IMR-90 (cell line): Measurements from ENCODE around the gene MYO1D.

ENCODE experiments used
- CEBPB ChIP-seq: IDR thresholded peaks from 2 replicates; pipeline ENCODE4 v1.6.1; 2012; ENCODE audit warnings: low read depth, low read length, improper control_type of control experiment
- CTCF ChIP-seq: conservative IDR thresholded peaks from 2 replicates; pipeline ENCODE4 v1.5.1; 2012; ENCODE audit warnings: mild to moderate bottlenecking, low read depth, low read length, improper control_type of control experiment
- ELK1 ChIP-seq: fragments of 150-350 bp; IDR thresholded peaks from 2 replicates; pipeline ENCODE4 v1.6.1; 2016; ENCODE audit warnings: low read depth, mild to moderate bottlenecking, low read length, moderate library complexity, borderline replicate concordance
- MXI1 ChIP-seq: IDR thresholded peaks from 2 replicates; pipeline ENCODE4 v1.6.1; 2012; ENCODE audit warnings: low read depth, mild to moderate bottlenecking, low read length, moderate library complexity, borderline replicate concordance
- NFE2L2 ChIP-seq: fragments of 150-350 bp; IDR thresholded peaks from 2 replicates; pipeline ENCODE4 v1.6.1; 2016; ENCODE audit warnings: low read depth, mild to moderate bottlenecking, low read length
- SMC3 ChIP-seq: fragments of 150-350 bp; IDR thresholded peaks from 2 replicates; pipeline ENCODE4 v1.6.1; 2016; ENCODE audit warnings: low read depth, mild to moderate bottlenecking, antibody characterized with exemption, low read length, moderate library complexity
- USF2 ChIP-seq: fragments of 150-350 bp; IDR thresholded peaks from 2 replicates; pipeline ENCODE4 v1.6.1; 2017; ENCODE audit warnings: mild to moderate bottlenecking, antibody characterized with exemption, low read length, low read depth

- TF ChIP-seq CEBPB (no peak), CTCF (no peak), USF2 (no peak), MXI1 (no peak), NFE2L2 (no peak), SMC3 (no peak), ELK1 (no peak)
These were observed 43.8 kb downstream of the MYO1D start for GRCh38 chr17:32833076-32833475.
